ENCODE results near the gene GDNF. TPM values are rescaled to one million over a fixed set of nuclear protein-coding genes. Genes with fewer than 3 reads are reported as not detected.

Gene GDNF
- total RNA-seq, 1 experiment from 2014 or later: not detected

GRCh38 chr5:37804401-37804800 is 35.4 kb downstream of the GDNF start:
- TF ChIP-seq TCF7L2 (IDR thresholded peaks at IDR 0.05; ENCODE audit: low read depth, low read length): no peak
- TF ChIP-seq SIN3A (IDR thresholded peaks at IDR 0.05; ENCODE audit: borderline replicate concordance, insufficient read depth, low read depth, low read length): no peak
- no peak for TF ChIP-seq POLR2AphosphoS5 (IDR thresholded peaks at IDR 0.05; ENCODE audit: low read depth, low read length)
- TF ChIP-seq REST (IDR thresholded peaks at IDR 0.05; ENCODE audit: insufficient read depth in 1 of 2, low read depth in 2 of 2, low read length in 1 of 2): no peak
- TF ChIP-seq CTCF (IDR thresholded peaks at IDR 0.05): no peak
- no peak overlapping the region for H3K4me3 ChIP-seq (ENCODE audit: low read depth in 2 of 2, low read length in 2 of 2)
- H3K9me3 ChIP-seq (ENCODE audit: control insufficient read depth, insufficient read depth, low read depth, low read length): no peaks in the 10 kb centered on the region
- BruUV-seq (replicated peaks): no TSS peak
- intact Hi-C loops (cut with micrococcal nuclease; ENCODE audit: unreplicated experiment) (no loop called here), in situ Hi-C loops (cut with HindIII; ENCODE audit: low pct_unique_long_range_greater_than_20kb, low sequenced_read_pairs) (no loop called here)
- no peaks in the 10 kb centered on the region for H3K36me3 ChIP-seq (ENCODE audit: control insufficient read depth, insufficient read depth, low read length)
- no peak for ATAC-seq
- DNase-seq (ENCODE audit: low read depth, low spot score): no peak
- H3K27me3 ChIP-seq (ENCODE audit: control insufficient read depth, insufficient read depth, low read length): no peaks in the 10 kb centered on the region; the same call in 1 of the 2 replicates
- no peaks in the 10 kb centered on the region for H3K4me1 ChIP-seq (ENCODE audit: control insufficient read depth, insufficient read depth, low read length)
- CTCF ChIA-PET: no interaction called here
- POLR2A ChIA-PET: no interaction called here
- H3K27ac ChIP-seq (ENCODE audit: low read length): no peak overlapping the region

- Histone ChIP-seq H3K27ac (ENCODE audit: low read length) (no peak overlapping the region), H3K4me1 (ENCODE audit: control insufficient read depth, insufficient read depth, low read length) (no peaks in the 10 kb centered on the region), H3K9me3 (ENCODE audit: control insufficient read depth, insufficient read depth, low read depth, low read length) (no peaks in the 10 kb centered on the region), H3K36me3 (ENCODE audit: control insufficient read depth, insufficient read depth, low read length) (no peaks in the 10 kb centered on the region), H3K4me3 (ENCODE audit: low read depth in 2 of 2, low read length in 2 of 2) (no peak overlapping the region), H3K27me3 (ENCODE audit: control insufficient read depth, insufficient read depth, low read length) (no peaks in the 10 kb centered on the region; the same call in 1 of the 2 replicates)
- CTCF ChIA-PET: interaction anchor here (0.6 kb wide), 1 partner anchor 424 kb away, joined by 4 read pairs; the partner anchor contains the start of gene WDR70
- TF ChIP-seq REST (IDR thresholded peaks at IDR 0.05; ENCODE audit: insufficient read depth in 1 of 2, low read depth in 2 of 2, low read length in 1 of 2): no peak
- no peak for TF ChIP-seq TCF7L2 (IDR thresholded peaks at IDR 0.05; ENCODE audit: low read depth, low read length)
- no peak for TF ChIP-seq POLR2AphosphoS5 (IDR thresholded peaks at IDR 0.05; ENCODE audit: low read depth, low read length)
- TF ChIP-seq SIN3A (IDR thresholded peaks at IDR 0.05; ENCODE audit: borderline replicate concordance, insufficient read depth, low read depth, low read length): no peak
- TF ChIP-seq CTCF (IDR thresholded peaks at IDR 0.05): no peak
- in situ Hi-C loops (cut with HindIII; ENCODE audit: low pct_unique_long_range_greater_than_20kb, low sequenced_read_pairs) (no loop called here), intact Hi-C loops (cut with micrococcal nuclease; ENCODE audit: unreplicated experiment) (no loop called here)
- no peak for ATAC-seq
- POLR2A ChIA-PET: no interaction called here
- BruUV-seq (replicated peaks): no TSS peak
- DNase-seq (ENCODE audit: low read depth, low spot score): no peak
These were observed 36.4 kb downstream of the GDNF start for GRCh38 chr5:37803487-37803886.

All from Panc1 (cell line).